Activated B cell treated with CpG ODN at 0.5 μM for 24 hours (primary cell): Measurements from ENCODE around the gene FYN. TPM values are rescaled to one million over a fixed set of nuclear protein-coding genes. Genes with fewer than 3 reads are reported as not detected.

Source experiments
- ATAC-seq: fragments of 200-7000 bp; cut with Tn5 transposase; one replicate; pipeline ENCODE4 v1.10.0; 2021; ENCODE audit warnings: low read depth, mild to moderate bottlenecking, moderate library complexity
- CTCF ChIA-PET: fragments of 350-600 bp; sonication (Branson Sonifier 250); formaldehyde crosslinking; loops from one replicate; lab custom pipeline; 2021; ENCODE audit warnings: antibody characterized with exemption; lab: Charles Lee
- POLR2A ChIA-PET: fragments of 350-600 bp; sonication (Branson Sonifier 250); formaldehyde crosslinking; loops from one replicate; lab custom pipeline; 2021; ENCODE audit warnings: antibody characterized with exemption; lab: Charles Lee
- DNase-seq: peaks from one replicate; pipeline ENCODE4 v3.0.0; 2022
- H3K27ac Mint-ChIP-seq: one replicate; pipeline ENCODE4 v1.8.0; 2020; ENCODE audit warnings: mixed read lengths
- H3K27me3 Mint-ChIP-seq: one replicate; pipeline ENCODE4 v1.8.0; 2021; ENCODE audit warnings: mixed read lengths
- H3K36me3 Mint-ChIP-seq: one replicate; pipeline ENCODE4 v1.8.0; 2021; ENCODE audit warnings: low read depth, mixed read lengths
- H3K4me1 Mint-ChIP-seq: one replicate; pipeline ENCODE4 v1.8.0; 2021; ENCODE audit warnings: mixed read lengths
- H3K4me3 Mint-ChIP-seq: one replicate; pipeline ENCODE4 v1.8.0; 2020; ENCODE audit warnings: mild to moderate bottlenecking, mixed read lengths
- H3K9me3 Mint-ChIP-seq: one replicate; pipeline ENCODE4 v1.8.0; 2020; ENCODE audit warnings: mixed read lengths
- CTCF ChIP-seq: fragments of 200-600 bp; IDR thresholded peaks from one replicate; pipeline ENCODE4 v1.8.0; 2022; ENCODE audit warnings: antibody characterized with exemption, mild to moderate bottlenecking
- intact Hi-C: fragments of 100-400 bp; cut with micrococcal nuclease; formaldehyde crosslinking; loops from one replicate; pipeline ENCODE4 v1.15.1; 2024
- total RNA-seq: library from RNA; stranded (reverse); gene quantifications from 2 replicates; pipeline ENCODE4 v1.2.3, GENCODE V29; 2022

FYN gene
- total RNA-seq, 1 donor from 2014 or later: 64.7 TPM

DNA sequence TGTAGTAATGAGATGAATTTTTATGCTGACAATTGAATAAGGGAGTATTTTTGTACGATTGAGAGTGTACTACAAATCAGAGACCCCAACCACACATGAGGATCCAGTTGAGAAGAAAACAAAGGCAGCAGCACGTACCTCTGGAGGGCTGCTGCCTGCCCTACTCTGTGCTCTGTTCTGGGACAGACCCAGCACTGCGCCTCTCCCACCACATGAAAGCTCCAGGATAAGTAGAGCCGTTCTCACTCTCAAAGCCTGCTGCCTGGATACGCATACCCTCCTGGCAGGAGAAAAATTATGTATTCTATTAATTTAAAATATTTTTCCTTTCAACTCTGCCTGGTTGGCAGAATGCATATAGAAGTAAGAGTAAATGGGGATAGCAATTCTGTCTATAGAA, 256.1 kb downstream of the FYN start:
- intact Hi-C loops: no loop called here
- ChIA-PET CTCF (no interaction called here), POLR2A (no interaction called here)
- Mint-ChIP-seq H3K4me1 (no peaks in the 10 kb centered on the region), H3K27me3 (peaks cover 16% of the 10 kb centered on the region), H3K4me3 (no peak overlapping the region), H3K36me3 (no peaks in the 10 kb centered on the region), H3K9me3 (no peaks in the 10 kb centered on the region), H3K27ac (no peak overlapping the region)
- no peak for TF ChIP-seq CTCF
- ATAC-seq (no peak), DNase-seq (no peak)

- peaks cover 14% of the 10 kb centered on the region for H3K27me3 Mint-ChIP-seq
- H3K9me3 Mint-ChIP-seq: no peaks in the 10 kb centered on the region
- no peak for DNase-seq
- no peaks in the 10 kb centered on the region for H3K36me3 Mint-ChIP-seq
- TF ChIP-seq CTCF: no peak
- no peak overlapping the region for H3K27ac Mint-ChIP-seq
- intact Hi-C loops: no loop called here
- CTCF ChIA-PET: no interaction called here
- no peak overlapping the region for H3K4me3 Mint-ChIP-seq
- ATAC-seq: no peak
- POLR2A ChIA-PET: no interaction called here
- no peaks in the 10 kb centered on the region for H3K4me1 Mint-ChIP-seq
These were observed 257.2 kb downstream of the FYN start for GRCh38 chr6:111615916-111616612.

DNA sequence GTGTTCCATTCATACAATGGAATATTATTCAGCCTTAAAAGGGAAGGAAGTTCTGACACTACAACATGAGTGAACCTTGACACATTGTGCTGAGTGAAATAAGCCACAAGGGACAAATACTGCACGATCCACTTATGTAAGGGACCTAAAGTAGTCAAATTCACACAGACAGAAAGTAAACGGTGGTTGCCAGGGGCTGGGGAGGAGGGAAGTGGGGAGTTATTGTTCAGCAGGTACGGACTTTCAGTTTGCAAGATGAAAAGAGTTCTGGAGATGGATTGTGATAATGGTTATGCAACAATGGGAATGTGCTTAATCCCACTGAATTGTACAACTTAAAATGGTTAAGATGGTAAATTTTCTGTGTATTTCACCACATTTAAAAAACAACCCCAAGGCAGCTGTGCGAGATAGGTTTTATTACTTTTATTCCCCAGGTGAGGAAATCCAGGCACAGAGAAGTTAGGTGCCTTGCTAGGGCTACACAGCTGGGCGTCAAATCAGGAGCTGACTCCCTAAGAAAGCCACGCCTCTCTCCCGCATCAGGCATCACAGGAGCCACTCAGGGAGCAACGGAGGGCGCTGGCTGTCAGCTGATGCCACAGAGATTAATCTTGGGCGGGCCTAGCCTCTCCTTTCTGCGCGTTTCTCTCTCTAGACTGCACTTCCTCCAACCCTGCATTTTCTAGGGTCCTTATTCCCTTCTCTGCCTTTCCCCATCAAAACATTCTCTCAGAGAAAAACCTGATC, 258.2 kb downstream of the FYN start:
- H3K4me3 Mint-ChIP-seq: no peak overlapping the region
- no peak for TF ChIP-seq CTCF
- no peaks in the 10 kb centered on the region for H3K9me3 Mint-ChIP-seq
- no peaks in the 10 kb centered on the region for H3K4me1 Mint-ChIP-seq
- ATAC-seq (no peak), DNase-seq (no peak)
- no peak overlapping the region for H3K27ac Mint-ChIP-seq
- H3K27me3 Mint-ChIP-seq: peaks cover 14% of the 10 kb centered on the region
- ChIA-PET CTCF (no interaction called here), POLR2A (no interaction called here)
- intact Hi-C loops: no loop called here
- no peaks in the 10 kb centered on the region for H3K36me3 Mint-ChIP-seq

DNA sequence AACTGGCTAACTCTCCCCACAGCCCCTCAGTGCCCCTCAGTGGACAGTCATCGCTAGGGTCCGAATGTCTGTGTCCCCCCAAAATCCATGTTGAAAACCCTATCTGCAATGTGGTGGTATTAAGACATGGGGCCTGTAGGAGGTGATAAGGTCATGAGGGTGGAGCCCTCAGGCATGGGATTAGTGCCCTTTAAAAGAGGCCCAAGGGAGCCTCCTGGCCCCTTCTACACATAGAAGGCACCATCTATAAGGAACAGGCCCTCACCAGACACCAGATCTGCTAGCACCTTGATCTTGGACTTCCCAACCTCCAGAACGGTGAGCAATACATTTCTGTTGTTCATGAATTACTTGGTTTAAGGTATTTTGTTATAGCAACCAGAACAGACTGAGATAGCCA, 260.9 kb downstream of the FYN start:
- CTCF ChIA-PET: no interaction called here
- POLR2A ChIA-PET: no interaction called here
- Mint-ChIP-seq H3K27me3 (peaks cover 14% of the 10 kb centered on the region), H3K36me3 (no peaks in the 10 kb centered on the region), H3K4me3 (no peak overlapping the region), H3K27ac (no peak overlapping the region), H3K4me1 (no peaks in the 10 kb centered on the region), H3K9me3 (no peaks in the 10 kb centered on the region)
- DNase-seq (no peak), ATAC-seq (no peak)
- TF ChIP-seq CTCF: no peak
- intact Hi-C loops: no loop called here

DNA sequence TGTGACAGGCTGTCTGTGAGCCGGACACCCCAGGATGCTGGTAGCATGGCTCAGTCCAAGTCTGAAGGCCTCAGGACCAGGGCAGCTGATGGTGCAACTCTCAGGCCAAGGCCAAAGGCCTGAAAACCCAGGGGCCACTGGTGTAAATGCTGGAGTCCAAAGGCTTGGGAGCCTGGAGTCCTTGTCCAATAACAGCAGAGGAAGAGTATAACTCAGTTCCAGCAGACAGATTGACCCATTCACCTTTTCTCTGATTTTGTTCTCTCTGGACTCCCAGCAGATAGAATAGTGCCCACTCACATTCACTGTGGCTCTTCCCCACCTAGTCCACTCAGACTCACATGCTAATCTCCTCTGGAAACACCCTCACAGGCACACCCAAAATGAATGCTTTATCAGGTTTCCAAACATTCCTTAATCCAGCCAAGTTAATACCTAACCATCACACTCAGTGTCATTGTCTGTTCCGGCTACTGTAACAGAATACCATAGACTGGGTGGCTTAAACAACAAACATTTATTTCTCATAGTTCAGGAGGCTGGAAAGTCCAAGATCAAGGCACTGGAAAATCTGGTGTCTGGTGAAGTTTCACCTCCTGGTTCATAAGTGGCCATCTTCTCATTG, 262.6 kb downstream of the FYN start:
- CTCF ChIA-PET: no interaction called here
- Mint-ChIP-seq H3K9me3 (no peaks in the 10 kb centered on the region), H3K27me3 (peaks cover 9% of the 10 kb centered on the region), H3K36me3 (peaks cover 3% of the 10 kb centered on the region), H3K4me1 (peaks cover 14% of the 10 kb centered on the region), H3K27ac (no peak overlapping the region), H3K4me3 (no peak overlapping the region)
- TF ChIP-seq CTCF: no peak
- POLR2A ChIA-PET: no interaction called here
- DNase-seq (no peak), ATAC-seq (no peak)
- intact Hi-C loops: no loop called here
